ENCODE data around the gene AVPI1.

AVPI1 gene, protein sequence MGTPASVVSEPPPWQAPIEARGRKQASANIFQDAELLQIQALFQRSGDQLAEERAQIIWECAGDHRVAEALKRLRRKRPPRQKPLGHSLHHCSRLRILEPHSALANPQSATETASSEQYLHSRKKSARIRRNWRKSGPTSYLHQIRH

DNA sequence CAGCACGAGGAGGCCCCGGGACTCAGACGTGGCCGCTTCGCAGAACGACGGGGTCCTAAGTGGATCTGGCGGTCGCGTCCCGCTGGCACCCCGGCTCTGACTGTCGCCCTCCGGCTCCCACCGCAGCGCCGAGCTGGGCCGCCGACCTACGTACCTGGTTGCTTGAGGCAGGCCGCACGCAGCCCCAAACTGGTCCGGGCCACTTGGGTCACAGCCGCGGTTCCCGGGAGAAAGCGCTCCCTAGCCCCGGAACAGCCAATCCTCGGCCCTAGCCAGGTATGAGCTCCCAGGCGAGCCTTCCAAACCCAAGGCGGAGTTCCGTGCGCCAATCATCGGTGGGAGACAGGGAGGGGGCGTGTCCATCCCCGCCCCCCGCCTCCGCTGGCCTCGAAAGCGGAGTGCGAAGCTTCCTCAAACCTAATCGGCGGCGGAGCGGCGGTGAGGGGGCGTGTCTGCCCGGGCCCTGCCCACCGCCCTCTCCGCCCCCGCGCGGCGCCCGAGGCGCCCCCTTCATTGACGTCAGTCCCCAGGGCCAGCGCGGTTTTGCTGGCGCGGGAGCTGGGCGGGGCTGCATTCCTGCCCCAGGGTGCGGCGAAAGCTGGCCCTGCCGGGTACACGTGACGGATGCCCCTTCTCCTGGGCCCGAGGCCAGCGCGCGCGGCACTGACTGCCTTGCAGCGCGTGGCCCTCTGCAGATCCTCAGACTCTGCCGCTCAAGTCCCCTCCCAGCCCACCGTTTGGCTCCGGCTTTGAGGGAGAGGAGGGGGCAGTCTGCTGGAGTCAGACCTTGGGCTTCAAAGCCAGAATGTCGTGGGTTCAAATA lies at the start of gene AVPI1:
Gene AVPI1, minus strand, starts transcription at position 280 of the 823 bp plus-strand sequence. CDS start 7,336 bp downstream, outside the sequence.
- peak; percentile 93 to 96 (median 95) for DNase-seq

DNA sequence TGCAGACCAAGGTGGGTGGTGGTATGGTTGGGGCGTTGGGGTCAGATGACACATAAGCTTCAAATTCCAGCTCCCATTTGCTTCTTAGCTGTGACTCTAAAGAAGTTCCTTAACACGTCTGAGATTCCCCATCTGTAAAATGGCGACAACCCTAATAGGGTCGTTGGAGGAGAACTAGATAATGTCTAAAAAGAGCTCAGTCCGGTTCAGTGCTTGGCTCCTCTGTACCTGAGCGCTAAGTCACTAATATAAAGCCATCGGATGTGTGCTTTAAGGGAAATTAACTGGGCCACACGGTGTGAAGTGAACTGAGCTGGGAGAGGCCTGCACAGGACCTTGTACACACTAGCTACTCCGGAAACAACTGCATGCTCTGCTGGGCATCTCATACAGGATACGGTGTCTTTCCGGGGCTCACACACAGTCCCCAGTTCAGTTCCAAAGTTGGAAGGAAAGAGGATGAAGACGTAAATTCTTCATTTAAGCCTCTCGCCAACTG lies 49.4 kb upstream of the AVPI1 start:
- DNase-seq, result no peak

DNA sequence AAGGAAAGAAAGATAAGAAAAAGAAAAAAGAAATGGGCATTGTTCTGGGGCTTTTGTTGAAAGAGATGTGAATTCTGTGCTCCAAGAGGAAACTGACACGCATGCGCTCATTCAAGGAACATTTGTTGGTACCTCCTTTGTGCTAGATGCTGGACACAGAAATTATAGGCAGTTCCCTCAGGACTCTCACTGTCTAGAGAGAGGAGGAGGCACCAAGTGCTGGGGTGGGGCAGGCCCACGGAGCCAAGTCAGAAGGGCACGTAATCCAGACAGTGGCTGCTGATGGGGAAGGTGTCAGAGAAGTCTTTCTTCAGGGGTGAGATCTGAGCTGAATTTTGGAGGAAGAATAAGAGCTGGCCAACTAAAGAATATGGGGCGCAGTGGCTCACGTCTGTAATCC lies 47.0 kb upstream of the AVPI1 start:
- DNase-seq, result no peak

DNA sequence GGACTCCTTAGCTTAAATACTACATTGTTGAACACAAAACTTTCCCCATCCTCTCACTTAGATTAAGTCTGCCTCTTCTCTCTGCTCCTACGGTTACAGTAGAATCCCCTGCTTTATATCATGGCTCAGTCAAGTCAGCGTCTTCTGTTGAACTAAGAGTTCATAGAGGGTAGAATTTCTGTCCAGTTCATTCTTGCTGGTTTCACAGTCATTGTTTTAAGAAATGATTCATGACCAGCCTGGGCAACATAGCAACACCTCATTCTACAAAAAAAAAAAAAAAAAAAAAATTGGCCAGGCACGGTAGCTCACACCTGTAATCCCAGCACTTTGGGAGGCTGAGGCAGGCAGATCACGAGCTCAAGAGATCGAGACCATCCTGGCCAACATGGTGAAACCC lies 46.2 kb upstream of the AVPI1 start:
- no peak for DNase-seq

DNA sequence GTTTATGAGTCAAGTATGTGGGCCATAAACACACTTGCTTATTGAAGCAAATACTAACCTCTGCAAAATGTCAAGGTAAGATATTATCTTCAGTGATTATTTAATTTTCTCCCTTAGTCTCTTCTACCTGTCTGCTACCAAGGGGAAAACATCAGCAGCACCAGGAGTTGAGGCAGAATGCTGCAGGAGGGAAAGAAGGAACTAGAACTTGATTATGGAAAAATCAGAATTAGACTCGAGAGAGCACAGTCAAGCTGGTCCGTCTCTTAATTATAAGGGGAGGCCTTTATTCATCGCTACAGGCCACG lies 45.0 kb upstream of the AVPI1 start:
- no peak for DNase-seq

DNA sequence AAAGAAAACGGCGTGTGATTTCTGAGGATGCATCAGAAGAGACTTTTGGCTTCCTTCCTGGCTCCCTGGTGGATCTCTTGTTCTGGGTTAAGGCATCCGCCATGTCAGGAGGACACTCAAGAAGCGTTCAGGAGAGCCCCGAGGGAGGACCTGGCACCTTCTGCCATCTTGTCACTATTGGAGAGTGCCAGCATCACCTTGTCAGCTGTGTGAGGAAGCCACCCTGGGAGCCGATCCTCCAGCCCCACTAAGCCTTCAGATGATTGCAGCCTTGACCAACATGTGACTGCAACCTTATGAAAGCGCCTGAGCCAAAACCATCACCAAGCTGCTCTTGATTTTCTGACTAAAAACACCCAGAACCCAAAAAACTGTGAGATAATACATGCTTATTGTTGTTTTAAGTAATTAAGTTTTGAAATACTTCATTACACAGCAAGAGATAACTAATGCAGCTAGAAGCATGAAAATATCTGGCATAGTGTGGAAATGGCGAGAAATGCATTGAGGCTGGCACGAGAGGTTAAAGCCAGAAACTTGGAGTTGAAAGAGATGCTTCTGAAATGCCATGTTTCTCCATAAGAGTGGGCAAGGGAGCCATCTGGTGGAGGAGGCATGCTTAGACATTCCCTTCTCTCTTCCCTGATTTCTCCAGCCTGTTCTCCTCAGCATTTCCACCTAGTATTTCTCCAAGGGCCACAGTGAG lies 44.5 kb upstream of the AVPI1 start:
- DNase-seq, result peak; percentile 20 to 58 (median 44)

DNA sequence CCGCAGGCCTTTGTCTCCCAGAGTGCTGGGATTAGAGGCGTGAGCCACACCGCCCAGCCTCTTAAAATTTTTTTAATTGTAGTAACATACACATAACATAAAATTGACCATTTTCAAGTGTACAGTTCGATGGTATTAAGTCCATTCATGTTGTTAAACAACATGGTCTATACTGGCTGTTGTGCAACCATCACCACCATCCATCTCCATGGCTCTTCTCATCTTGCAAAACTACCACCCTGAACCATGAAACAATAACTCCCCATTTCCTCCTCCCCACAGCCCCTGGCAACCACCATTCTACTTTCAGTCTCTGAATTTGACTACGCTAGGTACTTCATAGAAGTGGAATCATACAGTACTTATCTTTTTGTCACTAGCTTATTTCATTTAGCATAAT lies 42.0 kb upstream of the AVPI1 start:
- DNase-seq, result no peak

DNA sequence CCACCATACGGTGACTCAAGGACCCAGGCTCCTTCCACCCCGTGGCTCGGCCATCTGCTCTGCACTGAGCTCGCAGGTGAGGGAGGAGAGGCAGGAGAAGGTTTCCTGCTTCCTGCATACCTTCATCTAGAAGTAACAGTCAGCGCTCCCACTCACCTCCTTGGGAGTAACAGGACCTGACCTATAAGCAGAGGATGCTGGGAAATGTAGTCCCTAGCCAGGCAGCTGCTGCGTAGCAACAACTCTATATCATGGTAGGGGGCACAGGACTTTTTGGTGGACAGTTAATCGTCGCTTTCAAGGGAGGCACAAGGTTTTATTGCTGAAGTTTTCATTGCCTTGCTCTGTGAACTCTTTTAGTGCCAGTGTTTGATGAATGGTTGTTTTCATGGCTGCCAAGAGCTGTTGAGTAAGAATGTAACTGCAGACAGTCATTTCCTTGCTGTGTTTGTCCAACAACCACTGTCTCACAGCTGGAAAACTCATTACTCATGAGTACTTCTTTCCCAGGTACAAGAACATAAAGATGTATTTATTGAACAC lies 39.7 kb upstream of the AVPI1 start:
- DNase-seq, result no peak

DNA sequence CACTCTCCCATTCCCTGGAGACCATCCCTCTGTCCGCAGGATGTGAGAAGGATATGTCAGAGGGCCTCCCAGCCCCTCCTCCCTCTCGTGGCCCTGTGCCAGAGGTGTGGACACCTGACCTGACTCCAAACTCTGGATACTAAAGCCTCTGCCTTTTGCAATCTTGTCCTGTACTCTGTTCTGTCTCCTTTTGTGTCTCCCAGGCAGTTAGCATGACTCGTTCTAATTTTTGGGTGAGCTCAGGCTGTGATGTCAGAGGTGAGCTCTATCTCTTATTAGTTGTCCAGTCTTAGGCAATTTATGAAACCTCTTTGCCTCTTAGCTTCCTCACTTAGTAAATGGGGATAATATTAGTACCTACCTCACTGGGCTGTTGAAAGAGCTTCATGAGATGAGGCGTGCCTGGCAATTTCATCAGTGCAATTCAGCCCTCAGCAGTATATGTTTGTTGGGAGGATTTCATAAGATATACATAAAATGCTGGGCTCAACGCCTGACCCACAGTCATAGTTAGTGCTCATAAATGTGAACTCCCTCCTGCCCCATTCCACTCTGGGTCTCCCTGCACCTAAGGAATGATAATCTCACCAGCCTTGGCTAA lies 37.4 kb upstream of the AVPI1 start:
- DNase-seq, result no peak

DNA sequence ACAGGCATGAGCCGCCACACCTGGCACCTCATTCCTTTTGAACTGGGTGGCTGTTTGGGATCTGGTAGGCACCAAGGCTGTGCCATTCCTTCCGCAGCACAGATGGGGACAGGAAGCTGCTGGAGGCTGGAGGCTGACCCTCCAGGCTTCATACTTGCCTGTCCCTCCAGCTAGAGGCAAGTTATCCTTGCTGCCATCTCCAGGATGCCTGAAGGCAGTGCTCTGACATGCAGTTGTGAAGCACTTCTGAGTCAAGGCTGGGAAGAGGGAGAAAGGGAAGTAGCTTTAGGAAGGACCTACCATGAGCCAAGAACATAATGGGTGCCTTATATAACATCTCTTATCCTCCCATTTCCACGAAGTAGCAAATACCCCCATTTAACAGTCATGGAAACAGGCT lies 36.0 kb upstream of the AVPI1 start:
- DNase-seq, result no peak

DNA sequence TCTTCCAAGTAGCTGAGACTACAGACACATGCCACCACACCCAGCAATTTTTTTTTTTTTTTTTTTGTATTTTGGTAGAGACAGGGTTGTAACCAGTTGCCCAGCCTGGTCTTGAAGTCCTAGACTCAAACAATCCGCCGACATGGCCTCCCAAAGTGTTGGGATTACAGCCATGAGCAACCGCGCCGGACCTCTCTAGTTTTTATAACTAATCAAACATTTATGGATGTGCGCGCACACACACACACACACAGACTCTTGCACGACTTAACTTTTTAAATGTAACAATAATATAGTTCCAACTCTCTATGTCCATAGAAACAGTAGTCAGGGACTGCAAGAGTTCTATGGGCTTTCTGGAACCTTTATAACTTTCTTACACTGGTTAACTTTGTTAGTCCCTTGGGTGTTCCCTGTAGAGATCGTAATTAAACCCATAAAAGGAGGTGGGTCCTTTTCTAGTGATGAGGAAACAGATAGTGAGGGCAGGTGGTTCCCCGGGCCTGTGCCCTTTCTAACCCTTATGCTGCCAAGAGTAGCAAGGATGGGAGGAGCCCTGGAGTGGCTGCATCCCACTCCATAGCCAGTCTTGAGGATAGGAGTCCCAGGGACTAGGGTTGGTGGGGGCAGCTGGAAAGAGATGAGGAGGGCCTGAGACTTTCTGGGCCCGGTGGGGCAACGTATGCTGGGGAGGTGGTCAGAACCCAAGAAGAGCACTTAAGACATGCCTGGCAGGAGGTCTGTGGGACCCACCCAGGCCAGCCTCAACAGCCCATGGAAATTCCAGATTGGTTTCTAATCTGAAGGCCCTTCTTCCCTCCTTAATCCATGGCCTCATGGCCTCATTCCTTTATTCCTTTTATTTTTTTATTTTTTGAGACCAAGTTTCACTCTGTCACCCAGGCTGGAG lies 35.1 kb upstream of the AVPI1 start:
- DNase-seq, result no peak

DNA sequence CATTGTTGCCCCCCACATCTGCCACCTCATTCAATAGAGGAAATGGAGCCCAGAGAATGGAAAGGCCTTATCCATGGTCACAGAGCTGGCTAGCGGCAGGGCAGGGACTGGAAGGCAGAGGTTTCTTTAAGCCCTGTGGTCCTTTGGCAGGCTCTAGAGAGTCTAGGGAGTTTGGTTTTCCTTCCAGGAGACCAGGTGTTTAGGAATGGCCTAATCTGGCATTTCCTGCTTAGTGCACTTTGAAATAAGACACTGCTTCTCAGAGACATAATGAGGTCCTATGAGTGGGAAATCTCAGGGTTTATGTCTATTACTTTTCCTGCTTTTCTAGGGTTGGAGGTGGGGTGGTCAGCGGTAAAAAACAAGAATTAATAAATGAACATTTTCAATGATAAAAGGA lies 32.6 kb upstream of the AVPI1 start:
- DNase-seq, result no peak

DNA sequence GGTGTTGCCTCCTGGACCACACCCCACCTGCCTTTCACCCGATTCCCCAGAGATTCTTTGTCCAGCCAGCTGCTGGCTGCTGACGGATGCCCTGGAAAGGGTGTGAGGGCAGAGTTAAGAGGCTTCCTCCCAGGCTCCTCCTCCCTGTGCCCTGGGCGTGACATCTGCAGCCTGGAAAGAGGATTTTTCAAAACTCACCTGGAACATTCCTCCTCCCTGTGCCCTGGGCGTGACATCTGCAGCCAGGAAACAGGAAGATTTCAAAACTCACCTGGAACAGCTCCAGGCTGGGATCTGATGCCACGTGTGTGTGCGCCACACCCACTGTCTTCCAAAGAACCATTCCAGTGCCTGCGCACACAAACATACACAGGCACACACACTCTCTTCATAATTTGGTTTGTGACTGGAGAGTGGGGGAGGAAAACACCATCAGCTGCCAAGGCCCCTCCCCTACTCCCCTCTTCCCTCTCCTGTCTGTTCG lies 31.7 kb upstream of the AVPI1 start:
- DNase-seq, result no peak

DNA sequence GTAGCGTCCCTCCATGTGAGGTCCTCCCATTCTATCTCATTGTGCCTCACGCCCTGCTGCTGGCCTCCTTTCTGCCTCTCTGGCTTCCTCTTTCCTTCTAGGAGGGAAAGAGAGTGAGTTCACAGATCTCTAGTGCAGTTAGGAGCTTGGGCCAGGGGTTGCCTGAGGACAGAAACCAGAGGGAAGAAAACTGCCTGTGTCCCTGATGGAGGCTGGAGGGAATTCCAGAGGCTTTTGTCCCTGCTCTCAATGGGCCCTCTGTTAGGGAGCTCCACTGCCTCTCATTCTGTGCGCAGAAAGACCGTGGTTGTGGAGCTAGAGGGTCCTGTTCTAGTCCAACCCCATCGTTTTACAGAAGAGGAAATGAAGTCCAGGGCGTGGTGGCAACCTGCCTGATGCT lies 31.1 kb upstream of the AVPI1 start:
- DNase-seq, result no peak

DNA sequence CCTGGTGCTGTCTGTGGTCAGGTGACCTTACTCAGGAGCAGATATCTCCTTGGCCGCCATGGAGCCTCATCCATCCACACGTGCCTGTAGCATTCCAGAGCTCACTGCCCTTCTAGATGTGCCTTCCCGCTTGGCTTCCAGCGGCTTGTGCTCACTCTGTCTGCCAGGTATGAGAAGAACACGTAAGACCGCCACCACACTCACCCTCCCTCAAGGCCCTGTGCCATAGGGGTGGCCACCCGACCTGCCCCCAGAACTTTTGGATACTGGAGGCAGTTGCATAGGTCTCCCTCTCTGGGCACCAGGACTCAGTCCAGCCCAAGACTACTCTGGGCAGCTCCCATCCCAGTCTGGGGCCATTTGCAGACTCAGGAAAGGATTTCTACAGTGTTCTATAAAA lies 30.6 kb upstream of the AVPI1 start:
- DNase-seq, result no peak

DNA sequence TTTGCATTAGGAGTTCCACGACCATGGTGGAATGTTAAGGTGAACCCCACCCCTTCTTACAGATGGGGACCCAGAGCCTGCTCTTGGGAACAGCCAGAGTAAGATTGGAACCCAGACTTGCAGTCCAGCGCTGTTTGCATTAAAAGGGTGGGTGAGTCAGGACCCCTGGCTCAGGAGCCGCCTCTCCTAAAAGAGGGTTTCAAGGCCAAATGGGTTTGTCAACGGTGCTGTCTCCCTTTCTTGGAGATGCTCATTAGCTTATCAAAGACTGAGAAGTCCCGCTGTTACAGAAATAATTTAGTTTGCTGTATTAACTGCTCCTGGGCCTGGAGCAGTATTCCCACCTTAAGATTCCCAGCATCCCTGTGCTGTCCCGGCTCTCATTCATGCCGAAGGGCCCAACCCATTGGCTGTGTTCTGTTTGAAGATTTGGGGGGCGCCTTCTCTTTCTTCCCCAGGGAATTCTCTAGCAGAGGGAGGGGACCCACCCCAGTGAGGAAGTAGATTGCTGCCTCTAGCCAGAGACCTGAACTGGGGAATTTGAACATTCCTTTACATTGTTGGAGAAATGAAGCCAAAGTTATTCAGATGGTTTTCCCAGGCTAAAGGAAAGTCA lies 28.3 kb upstream of the AVPI1 start:
- DNase-seq, result no peak

DNA sequence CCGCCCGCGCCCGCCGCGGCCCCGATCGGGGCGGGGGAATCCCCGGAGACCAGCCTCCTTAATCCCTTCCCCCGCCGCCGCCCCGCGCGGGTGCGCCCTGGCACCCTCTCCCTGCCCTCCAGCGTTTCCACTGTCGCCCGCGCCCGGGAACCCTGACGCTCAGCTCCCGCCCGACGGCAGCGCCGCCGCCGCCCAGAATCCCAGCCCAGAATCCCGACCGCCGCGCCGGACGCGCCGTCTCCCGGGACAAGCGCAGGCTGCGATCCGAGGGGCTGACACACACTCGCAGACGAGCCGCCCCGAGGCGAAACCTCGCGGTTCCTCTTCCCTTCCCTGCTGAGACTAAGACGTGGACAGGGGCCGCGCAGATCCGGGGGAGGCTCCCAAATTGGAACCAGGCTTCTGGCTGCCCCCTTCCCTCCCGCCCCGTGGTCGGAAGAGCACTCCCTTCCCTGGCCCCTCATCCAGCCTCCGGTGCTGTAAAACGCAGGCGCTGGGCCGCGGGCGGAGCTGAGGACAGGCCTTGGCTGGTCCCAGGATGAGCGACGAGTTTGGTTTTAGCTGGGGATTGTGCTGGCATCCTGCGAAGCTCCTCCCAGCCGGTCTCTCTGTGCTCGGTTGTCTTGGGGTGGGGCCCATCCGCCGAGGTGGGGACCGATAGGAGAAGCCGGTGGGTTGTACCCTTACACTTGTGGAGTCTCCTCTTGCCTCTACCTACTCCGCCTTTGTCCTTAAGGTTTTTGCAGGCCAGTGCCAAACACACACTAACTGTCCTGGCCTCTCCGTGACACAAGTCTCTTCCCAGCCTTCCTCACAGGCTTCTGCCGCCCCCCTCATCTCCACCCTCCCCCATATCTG lies 27.6 kb upstream of the AVPI1 start:
- DNase-seq, result no peak

DNA sequence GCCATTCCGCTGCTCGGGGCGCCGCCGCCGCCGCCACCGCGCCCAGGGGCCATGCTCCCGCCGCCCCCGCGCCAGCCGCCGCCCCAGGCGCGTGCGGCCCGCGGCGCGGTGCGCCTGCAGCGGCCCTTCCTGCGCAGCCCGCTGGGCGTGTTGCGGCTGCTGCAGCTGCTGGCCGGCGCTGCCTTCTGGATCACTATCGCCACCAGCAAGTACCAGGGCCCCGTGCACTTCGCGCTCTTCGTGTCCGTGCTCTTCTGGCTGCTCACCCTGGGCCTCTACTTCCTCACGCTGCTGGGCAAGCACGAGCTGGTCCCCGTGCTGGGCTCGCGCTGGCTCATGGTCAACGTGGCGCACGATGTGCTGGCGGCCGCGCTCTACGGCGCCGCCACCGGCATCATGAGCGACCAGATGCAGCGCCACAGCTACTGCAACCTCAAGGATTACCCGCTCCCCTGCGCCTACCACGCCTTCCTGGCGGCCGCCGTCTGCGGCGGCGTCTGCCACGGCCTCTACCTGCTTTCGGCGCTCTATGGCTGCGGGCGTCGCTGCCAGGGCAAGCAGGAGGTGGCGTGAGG lies 26.9 kb upstream of the AVPI1 start:
- peak; percentile 26 to 42 (median 29) for DNase-seq

DNA sequence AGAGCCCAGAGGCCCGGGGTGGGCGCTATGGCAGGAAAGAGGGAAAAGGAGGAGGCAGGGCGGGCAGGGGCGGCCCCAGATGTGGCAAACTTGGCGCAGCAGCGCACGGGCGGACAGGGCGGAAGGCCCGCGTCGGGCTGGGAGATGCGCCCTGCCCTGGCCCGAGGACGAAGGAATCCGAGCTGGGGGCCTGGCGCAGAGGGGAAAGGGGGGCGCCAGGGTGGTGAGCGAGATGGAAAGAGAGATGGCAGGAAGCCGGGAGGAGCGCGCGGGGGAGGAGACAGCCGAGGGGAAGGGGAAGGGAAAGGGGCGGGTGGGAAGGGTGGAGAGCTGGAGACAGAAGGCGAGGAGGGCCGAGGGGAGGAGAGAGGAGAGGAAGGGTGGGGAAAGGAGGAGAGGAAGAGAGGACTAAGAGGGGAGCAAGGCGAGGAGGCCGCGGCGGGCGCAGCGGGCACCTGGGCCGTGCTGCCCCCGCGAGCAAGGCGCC lies 26.3 kb upstream of the AVPI1 start, which contains the start of gene MARVELD1:
Gene MARVELD1, plus strand, starts transcription at position 392 of the 487 bp plus-strand sequence. CDS start 147 bp downstream, outside the sequence.
- DNase-seq, result peak in 1 of 6 experiments; percentile 12

Measured in stimulated activated naive CD4-positive, alpha-beta T cell (primary cell).